Stimulated activated CD4-positive, alpha-beta T cell treated with anti-CD3 and anti-CD28 coated beads, Interleukin-4, amount 100 ng/mL, for 24 hours (primary cell): Measurements from ENCODE around the gene REST.
"Not testable (repeated sequence)": the region's sequence is repeated elsewhere in the genome, so short reads cannot be mapped to it uniquely, and the experiment has no call there.

Experiments used
- DNase-seq: peaks from one replicate; pipeline ENCODE4 v3.0.0-alpha.2; 2020

REST gene

DNA sequence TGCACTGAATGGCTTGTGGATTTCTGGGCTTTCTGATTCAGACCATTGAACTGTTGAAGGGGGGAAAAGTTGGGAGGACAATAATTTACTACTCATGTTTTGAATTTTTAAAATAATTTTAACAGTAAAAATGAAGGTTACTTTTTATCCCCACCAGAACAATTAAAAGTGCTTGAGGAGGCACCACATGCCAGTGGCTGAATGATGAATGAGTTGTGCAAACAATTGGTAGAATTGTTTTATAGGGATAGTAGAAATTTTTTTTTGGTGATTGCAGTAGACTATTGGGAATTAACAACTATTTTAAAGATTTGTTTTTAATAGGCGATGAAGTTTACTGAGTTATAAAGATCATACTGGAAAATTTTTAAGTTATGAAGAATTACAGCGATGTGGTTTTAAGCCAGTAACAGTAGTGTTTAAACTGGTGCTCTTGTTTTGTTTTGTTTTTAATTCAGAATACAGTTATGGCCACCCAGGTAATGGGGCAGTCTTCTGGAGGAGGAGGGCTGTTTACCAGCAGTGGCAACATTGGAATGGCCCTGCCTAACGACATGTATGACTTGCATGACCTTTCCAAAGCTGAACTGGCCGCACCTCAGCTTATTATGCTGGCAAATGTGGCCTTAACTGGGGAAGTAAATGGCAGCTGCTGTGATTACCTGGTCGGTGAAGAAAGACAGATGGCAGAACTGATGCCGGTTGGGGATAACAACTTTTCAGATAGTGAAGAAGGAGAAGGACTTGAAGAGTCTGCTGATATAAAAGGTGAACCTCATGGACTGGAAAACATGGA is 2.7 kb downstream of the REST start:
- no peak for DNase-seq

DNA sequence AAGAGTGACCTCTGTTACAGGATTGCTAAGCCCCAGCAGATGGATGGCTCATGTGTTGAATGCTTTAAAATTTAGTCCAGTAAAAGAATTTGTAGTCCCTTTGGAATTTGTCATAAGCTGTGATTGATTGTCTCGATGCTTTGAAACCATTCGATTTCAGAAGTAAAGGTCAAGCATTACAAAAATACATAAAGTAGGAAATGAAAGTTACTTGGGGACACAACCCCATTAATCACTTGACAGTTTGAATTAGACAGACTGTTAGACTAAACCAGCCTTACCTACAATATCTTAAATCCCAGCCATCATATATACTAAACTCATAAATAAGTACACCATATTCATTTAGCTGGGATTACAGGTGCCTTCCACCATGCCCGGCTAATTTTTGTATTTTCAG is 6.6 kb downstream of the REST start:
- no peak for DNase-seq

DNA sequence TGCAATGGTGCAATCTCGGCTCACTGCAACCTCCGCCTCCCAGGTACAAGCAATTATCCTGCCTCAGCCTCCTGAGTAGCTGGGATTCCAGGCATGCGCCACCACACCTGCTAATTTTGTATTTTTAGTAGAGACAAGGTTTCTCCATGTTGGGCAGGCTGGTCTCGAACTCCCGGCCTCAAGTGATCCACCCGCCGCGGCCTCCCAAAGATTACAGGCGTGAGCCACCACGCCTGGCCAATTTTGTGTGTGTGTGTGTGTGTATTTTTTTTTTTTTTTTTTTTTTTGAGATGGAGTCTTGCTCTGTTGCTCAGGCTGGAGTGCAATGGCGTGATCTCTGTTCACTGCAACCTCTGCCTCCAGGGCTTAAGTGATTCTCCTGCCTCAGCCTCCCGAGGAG is 7.3 kb downstream of the REST start:
- DNase-seq: not testable (repeated sequence)

DNA sequence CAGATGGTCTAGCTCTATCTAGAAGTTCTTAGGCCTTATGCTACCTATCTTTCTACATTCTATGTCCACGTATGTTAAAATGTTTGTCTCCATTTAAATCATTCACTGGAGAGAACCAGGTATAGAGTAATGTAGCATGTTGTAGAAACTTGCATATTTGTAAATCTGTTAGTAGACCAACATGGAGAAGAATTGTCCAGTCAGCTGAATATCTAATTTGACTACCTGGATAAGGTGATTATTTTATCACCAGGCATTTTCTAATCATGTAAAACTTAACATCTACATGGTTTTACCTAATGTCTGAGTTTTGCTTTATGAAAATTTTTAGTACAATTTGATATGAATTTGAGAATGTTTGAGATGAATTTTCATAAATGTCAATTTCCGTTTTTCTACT is 19.5 kb downstream of the REST start:
- DNase-seq: no peak

DNA sequence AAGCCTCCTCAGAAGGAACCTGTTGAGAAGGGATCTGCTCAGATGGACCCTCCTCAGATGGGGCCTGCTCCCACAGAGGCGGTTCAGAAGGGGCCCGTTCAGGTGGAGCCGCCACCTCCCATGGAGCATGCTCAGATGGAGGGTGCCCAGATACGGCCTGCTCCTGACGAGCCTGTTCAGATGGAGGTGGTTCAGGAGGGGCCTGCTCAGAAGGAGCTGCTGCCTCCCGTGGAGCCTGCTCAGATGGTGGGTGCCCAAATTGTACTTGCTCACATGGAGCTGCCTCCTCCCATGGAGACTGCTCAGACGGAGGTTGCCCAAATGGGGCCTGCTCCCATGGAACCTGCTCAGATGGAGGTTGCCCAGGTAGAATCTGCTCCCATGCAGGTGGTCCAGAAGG is 22.9 kb downstream of the REST start:
- no peak for DNase-seq

DNA sequence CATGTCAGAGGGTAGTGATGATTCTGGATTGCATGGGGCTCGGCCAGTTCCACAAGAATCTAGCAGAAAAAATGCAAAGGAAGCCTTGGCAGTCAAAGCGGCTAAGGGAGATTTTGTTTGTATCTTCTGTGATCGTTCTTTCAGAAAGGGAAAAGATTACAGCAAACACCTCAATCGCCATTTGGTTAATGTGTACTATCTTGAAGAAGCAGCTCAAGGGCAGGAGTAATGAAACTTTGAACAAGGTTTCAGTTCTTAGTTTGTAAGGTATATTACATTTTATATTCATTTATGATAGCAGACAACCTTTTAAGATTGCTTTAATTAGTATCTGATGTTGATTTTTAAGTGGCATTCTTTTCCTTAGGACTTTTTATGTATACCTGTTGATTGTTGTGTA is 24.2 kb downstream of the REST start:
- no peak for DNase-seq

DNA sequence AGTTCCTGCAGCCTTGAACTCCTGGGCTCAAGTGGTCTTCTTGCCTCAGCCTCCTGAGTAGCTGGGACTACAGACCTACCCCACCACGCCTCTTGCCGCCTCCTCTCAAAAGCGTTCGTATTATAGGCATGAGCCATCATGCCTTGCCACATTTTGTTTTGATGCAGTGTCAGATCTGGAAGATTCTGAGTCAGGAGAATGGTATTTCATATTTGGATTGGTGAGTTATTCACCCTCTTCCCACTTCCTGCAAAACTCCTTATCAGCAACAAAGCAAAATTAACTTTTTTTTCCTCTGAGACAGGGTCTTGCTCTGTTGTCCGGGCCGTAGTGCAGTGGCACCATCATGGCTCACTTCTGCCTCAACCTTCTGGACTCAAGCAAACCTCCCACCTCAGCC is 29.6 kb downstream of the REST start:
- no peak for DNase-seq

DNA sequence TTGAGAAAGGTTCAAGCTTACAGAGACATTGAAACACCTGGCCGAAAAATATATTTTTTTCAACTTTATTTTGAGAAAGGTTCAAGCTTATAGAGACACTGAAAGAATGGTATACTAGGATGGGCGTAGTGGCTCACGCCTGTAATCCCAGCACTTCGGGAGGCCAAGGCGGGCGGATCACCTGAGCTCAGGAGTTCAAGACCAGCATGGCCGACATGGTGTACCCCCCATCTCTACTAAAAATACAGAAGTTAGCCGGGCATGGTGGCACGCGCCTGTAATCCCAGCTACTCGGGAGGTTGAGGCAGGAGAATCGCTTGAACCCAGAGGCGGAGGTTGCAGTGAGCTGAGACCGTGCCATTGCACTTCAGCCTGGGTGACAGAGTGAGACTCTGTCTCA is 32.1 kb downstream of the REST start:
- not testable (repeated sequence) for DNase-seq

DNA sequence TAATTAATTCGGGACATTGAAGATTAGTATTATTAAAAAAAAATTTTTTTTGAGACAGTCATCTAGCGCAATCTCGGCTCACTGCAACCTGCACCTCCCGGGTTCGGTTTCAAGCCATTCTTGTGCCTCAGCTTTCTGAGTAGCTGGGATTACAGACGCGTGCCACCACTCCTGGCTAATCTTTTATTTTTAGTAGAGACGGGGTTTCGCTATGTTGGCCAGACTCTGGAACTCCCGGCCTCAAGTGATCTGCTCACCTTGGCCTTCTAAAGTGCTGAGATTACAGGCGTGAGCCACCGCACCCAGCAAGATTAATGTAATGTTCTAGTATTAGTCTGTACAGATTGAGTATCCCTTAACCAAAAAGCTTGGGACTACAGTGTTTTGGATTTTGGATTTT is 32.7 kb downstream of the REST start:
- no peak for DNase-seq

DNA sequence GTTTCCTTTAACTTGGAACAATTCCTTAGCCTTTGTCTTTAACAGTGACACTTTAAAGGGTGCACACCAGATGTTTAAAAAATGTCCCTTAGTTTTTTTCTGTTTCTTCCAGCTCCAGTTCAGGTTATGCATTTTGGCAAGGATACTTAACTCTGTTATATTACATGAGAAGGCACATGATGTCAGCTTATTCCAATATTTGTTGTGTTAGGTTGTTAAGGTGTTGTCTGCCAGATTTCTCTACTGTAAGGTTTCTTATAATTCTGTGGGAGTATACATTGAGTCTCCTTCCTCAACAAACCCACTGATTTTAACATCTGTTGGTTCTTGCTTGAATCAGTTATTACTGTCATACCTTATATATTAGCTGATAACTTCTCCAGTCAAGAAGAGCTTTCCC is 33.3 kb downstream of the REST start:
- DNase-seq: no peak

DNA sequence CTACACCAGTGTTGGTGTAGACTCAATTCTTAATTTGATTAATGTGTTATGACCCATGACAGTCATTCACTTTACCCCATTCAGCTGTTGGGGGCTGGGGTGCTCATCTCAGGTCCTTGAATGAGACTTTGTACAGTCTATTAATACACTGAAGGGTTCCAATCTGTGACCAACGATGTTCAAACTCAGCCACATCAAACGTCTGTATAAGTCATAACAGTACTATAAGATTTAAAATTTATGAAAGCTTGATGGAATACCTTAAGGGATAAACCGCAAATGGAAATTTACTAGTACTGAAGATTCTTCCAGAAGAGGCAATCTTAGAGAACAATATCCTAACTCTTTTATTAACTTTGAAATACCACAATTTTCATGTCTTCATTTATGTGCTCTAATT is 33.7 kb downstream of the REST start:
- DNase-seq: no peak

DNA sequence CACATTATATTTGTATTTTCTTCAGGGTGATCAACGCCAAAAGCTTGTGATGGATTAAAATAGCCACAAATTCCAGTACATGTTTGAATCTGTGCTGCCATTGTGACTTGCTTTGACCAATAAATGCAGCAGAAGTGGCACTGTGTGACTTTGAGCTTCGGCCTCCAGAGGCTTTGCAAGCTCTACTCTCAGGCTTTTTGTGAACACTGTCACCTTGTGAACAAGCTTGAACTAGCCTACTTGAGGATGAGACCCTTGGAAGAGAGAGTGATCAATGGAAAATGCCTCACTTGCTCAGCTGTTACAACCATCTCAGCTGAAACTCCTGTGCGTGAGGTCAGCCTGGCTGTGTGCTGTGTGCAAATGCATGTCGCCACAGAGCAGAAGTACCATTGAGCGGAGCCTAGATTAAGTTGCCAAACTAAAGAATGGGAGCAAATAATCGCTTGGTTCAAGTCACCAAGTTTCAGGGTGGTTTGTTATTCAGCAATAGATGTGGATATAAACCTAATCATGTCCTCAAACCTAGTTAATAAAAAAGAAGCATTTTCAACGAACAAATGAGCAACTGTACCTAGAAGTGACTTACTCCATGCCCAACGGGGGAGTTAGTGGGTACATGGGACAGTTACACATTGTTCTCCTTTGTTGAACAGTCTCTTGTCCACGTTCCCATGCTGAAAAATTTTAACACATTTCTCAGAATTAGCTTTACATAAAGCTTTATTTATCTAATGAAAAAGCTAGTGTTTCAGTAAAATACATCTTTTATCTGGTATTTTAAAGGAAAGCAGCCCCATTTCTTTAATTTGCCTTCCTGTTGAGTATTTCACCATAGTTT is 46.2 kb downstream of the REST start:
- no peak for DNase-seq

DNA sequence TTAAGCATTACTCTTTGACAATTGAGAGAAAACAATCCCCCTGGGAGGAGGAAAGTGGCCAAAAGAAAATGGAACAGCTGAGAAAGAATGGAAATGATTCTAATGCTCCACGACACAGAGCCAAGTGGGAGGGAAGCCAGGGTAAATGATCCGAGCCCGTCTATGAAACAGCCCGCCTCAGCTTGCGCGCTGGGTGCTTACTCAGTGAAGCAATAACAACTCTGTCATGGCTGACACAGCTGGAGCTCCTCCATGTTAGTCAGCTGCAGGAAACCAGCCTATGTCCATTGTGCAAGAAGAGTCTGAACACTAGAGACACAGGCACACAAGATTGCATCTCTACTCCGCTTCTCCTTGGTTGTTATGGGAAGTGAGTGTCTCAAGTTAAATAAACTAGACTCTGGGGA is 50.4 kb downstream of the REST start:
- no peak for DNase-seq

DNA sequence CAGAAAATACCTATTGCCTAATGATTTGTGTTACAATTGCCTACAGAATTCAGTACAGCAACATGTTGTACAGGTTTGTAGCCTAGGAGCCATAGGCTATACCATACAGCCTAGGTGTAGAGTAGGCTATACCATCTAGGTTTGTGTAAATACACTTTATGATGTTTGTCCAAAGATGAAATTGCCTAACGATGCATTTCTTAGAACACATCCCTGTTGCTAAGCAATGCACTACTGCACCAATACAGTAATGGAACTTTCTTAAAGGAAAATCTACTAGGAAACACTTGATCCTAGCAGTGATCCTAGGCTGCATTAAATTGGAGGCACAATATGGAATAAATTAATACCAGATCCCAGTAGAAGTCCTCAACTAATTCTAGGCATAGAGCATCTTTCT is 51.4 kb downstream of the REST start:
- DNase-seq: no peak

DNA sequence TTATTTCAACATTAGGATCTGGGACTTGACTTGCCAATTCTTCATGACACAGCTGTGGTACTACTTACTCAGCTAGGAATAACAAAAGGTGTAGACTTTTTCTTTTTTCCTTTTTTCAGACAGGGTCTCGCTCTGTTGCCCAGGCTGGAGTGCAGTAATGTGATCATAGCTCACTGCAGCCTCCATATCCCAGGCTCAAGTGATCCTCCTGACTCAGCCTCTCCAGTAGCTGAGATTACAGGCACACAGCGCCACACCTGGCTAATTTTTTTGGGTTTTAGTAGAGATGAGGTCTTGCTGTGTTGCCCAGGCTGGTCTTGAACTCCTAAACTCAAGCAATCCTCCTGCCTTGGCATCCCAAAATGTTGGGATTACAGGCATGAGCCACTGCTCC is 53.4 kb downstream of the REST start:
- no peak for DNase-seq

DNA sequence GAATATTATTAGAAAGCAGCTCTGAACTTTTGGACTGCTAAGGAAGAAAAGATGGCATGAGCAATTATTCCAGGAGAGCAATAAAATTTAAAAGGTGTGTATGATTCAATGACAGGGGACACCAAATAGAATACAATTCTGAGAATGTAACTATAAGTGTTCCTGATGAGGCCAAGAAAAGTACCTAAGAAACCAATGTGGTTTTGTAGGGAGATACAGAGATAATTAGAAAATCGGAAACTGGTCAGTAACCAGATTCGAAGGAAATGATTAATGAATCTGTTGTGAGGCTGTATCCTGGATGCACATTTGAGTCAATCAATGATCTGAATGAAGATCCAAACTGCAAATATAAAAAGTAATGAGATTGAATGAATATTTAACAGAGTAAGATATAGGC is 63.7 kb downstream of the REST start:
- no peak for DNase-seq

DNA sequence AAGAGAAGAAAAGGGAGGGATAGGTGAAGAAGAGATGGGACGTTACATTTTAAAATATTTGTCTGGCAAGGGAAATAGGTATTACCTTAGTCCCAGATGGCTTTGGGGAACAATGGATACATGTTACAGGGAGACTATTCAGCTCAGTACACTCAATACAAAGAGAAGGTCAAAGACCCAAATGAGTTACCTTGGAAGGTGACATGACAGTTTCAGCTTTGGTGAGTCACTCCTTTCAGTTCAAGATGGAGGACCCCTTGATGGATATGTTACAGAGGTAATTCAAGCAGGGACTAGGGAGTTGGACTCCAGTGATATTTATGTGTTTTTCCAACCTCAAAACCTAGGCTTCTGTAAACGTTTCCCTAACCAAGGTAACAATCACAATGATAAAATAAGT is 64.7 kb downstream of the REST start:
- DNase-seq: no peak

DNA sequence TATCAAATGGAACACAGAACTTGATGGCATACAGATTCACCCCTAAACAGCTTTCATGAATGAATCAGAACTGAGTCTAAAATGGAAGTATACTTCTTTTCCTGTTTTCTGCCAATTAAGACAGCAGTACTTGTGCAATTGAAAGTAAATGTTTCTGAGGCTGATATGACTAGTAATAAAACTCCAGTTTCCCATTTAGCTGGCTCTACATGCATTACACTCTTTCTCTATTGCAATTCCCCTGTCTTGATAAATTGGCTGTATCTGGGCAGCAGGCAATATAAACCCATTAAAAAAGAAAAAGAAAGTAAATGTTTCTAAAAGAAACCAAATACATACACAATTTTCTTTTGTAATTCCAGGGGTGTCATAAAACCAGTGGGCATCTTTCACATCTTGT is 65.1 kb downstream of the REST start:
- DNase-seq: no peak

DNA sequence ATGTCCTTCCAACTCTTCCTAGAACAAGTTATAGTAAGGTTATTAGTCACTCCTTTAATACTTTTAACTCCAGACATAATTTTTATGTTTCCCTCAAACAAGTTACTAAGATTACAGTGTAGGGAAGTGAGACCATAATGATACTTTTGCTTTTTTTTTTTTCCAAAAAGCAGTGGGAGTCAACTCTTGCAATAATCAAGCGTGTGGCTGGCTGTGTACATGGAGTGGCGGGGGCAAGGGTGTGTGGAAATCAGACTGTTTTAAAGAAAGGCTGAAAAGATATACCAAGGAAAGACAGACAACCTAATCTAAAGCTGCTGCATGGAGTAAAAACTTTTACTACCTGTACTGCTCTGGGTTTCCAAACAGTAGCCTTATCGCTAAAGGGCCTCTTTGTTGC is 65.6 kb downstream of the REST start:
- no peak for DNase-seq

DNA sequence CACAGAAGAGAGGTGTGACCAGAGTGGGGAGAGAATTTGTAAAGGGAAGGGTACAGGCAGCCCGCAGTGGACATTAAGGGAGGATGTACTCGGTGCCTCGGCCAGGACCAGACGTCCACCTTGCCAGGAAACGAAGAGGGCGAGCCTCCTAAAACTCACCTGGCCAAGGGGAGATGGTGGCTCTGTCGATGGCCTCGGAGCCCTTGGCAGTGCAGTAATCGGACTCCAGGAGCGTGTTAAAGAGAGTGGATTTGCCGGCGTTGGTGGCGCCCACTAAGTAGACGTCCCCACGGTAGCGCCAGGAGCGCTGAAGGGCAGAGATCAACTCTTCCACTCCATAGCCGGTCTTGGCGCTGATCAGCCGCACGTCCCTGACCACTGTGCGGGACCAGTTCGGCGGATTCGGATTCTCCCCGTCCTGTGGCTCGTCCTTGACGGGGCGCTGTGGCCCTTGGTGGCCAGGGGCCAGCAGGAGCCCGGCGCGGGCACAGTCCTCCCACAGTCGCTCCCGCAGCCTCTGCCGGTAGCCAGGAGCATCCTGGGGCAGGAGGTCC is 68.7 kb downstream of the REST start:
- no peak for DNase-seq

DNA sequence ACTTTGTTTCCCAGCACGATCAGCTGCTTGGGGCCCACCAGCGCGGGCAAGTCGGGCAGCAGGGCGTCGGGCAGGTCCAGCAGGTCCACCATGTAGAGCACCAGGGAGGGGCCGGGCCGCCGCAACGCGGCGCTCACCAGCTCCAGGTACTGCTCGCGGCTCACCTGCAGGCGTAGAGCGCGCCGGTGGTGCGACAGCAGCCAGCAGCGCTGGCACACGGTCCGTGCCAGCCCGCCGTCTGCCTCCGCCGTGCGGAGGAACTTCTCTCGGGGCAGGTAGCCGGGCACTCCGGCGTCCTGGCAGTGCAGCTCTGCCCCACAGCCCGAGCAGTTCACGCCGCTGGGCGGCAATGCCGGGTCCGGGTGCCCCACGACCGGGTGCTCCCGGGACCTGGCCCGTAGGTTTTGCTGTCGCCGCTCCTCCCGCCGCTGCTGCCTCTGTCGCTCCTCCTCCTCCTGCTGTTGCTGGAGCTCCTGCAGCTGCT is 69.2 kb downstream of the REST start:
- DNase-seq: peak; percentile 48

DNA sequence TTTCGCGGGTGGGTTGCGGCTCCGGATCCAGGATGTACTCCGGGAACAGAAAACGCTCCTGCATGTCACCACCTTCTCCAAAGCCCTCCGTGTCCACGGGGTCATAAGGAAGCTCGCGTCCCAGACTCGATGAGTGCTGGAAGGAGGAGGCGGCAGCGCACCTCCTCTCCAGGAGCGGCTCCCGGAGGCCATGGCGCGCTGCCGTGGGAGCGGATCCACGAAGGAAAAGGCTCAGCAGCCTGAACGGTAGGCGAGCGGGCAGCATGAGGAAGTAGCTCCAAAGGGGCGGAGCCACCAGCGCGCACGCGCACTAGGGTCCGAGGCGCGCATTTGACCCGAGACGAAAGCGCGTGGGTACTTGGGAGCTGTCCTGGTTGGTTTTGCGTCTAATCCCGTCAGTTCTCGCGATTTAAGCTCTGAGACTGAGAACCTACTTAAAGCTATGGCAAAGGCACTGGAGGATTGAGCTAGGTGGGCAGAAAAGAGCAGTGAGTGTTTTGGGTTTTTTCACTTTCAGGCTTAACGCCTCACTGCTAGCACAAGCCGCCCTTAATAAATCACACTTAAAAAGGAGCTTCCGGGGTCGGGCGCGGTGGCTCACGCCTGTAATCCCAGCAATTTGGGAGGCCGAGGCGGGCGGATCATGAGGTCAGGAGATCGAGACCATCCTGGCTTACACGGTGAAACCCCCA is 69.8 kb downstream of the REST start, which contains the start of gene NOA1:
Gene NOA1, minus strand, starts transcription at position 286 of the 692 bp plus-strand sequence. Its CDS starts 21 bp downstream, at position 265.
- peak; percentile 97 for DNase-seq

DNA sequence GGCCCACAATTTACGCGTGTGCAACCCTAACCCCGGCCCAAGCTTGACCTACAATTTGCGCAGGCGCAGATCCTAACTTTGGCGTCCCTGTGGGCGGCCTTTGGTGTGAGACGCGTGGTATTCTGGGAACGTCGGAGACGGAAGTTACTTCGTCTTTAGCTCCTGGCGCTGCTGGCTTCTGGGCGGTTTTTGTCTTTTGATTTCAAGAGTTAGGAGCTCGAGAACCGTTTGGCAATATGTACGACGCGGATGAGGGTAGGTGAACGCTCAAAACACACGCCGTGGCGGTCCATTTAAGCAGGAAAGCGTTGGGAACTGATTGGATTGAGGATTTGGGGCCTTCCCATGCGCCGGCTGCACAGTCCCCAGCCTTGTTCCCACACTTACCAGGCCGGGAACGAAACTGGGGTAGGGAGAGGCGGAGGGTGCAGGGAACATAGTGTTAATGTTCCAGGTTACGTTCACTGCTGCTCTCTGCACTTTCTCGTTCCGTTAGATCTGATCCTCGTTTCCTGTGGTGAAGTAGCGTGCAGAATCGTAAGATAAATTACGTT is 71.1 kb downstream of the REST start, which contains the start of gene POLR2B:
Gene POLR2B, plus strand, starts transcription at position 147 of the 554 bp plus-strand sequence. Its CDS starts 90 bp downstream, at position 237.
- DNase-seq: peak; percentile 93
